Ascending aorta (tissue), 2 donors: ENCODE results near the gene OVAAL. TPM values are rescaled to one million over a fixed set of nuclear protein-coding genes. Genes with fewer than 3 reads are reported as not detected.

Source experiments
- DNase-seq, 2 donors: peaks; one replicate each; pipeline ENCODE4 v3.0.0-alpha.2; 2019; ENCODE audit warnings: low spot score in 2 of 2
- H3K27ac ChIP-seq, 2 donors: fragments of 200-600 bp; sonication (generic); one replicate each; pipeline ENCODE4 v1.5.1; 2016 to 2017; ENCODE audit warnings: mild to moderate bottlenecking in 1 of 2
- H3K27me3 ChIP-seq: fragments of 200-600 bp; sonication (generic); one replicate; pipeline ENCODE4 v1.5.1; 2017
- H3K36me3 ChIP-seq, 2 donors: fragments of 200-600 bp; sonication (generic); one replicate each; pipeline ENCODE4 v1.5.1; 2016
- H3K4me1 ChIP-seq, 2 donors: fragments of 200-600 bp; sonication (generic); one replicate each; pipeline ENCODE4 v1.5.1; 2016 to 2017; ENCODE audit warnings: mild to moderate bottlenecking in 1 of 2
- H3K4me3 ChIP-seq, 2 donors: fragments of 200-600 bp; sonication (generic); one replicate each; pipeline ENCODE4 v1.5.1; 2016 to 2017; ENCODE audit warnings: mild to moderate bottlenecking in 1 of 2
- H3K9me3 ChIP-seq, 2 donors: fragments of 200-600 bp; sonication (generic); one replicate each; pipeline ENCODE4 v1.5.1; 2016
- CTCF ChIP-seq, 3 experiments: fragments of 200-600 bp in 2 of 3; fragments of 450-650 bp in 1 of 3; sonication (generic) in 2 of 3; IDR thresholded peaks; one replicate each; pipeline ENCODE4 v1.5.1; 2016 to 2019; ENCODE audit warnings: antibody characterized with exemption in 3 of 3, mild to moderate bottlenecking in 1 of 3, moderate library complexity in 1 of 3
- intact Hi-C: fragments of 100-400 bp; cut with DNase I; formaldehyde crosslinking; loops from one replicate; pipeline ENCODE4 v1.15.1; 2023
- total RNA-seq: library from RNA; depleted of rRNA; stranded (reverse); fragments of >200 nt; gene quantifications from one replicate; pipeline ENCODE4 v1.1.0, GENCODE V29; 2016

OVAAL gene
- total RNA-seq, 1 donor from 2014 or later = not detected

GRCh38 chr1:180593382-180593781 lies 34.6 kb downstream of the OVAAL start:
- intact Hi-C loops = no loop called here
- Histone ChIP-seq H3K4me1 (no peaks in the 10 kb centered on the region), H3K27ac (no peak overlapping the region), H3K27me3 (no peaks in the 10 kb centered on the region), H3K36me3 (no peaks in the 10 kb centered on the region), H3K9me3 (peaks cover 3 to 13% of the 10 kb centered on the region in 2 donors), H3K4me3 (no peak overlapping the region)
- no peak for DNase-seq
- TF ChIP-seq CTCF (IDR thresholded peaks at IDR 0.05) = no peak

- no peaks in the 10 kb centered on the region for H3K4me1 ChIP-seq
- intact Hi-C loops = no loop called here
- no peak for DNase-seq
- H3K27ac ChIP-seq = no peak overlapping the region
- no peak for TF ChIP-seq CTCF (IDR thresholded peaks at IDR 0.05)
- H3K9me3 ChIP-seq = no peaks in the 10 kb centered on the region
- no peaks in the 10 kb centered on the region for H3K27me3 ChIP-seq
- no peaks in the 10 kb centered on the region for H3K36me3 ChIP-seq
- no peak overlapping the region for H3K4me3 ChIP-seq
Measured at GRCh38 chr1:180594723-180595122, 36.0 kb downstream of the OVAAL start.

- Histone ChIP-seq H3K36me3 (no peaks in the 10 kb centered on the region), H3K27me3 (no peaks in the 10 kb centered on the region), H3K4me1 (no peaks in the 10 kb centered on the region), H3K4me3 (no peak overlapping the region), H3K9me3 (no peaks in the 10 kb centered on the region), H3K27ac (no peak overlapping the region)
- no peak for TF ChIP-seq CTCF (IDR thresholded peaks at IDR 0.05)
- DNase-seq = no peak
- intact Hi-C loops = no loop called here
Measured at GRCh38 chr1:180595966-180596365, 37.2 kb downstream of the OVAAL start.

GRCh38 chr1:180597520-180597919 lies 38.8 kb downstream of the OVAAL start:
- H3K4me3 ChIP-seq = no peak overlapping the region
- H3K27ac ChIP-seq = no peak overlapping the region
- TF ChIP-seq CTCF (IDR thresholded peaks at IDR 0.05) = no peak
- no peaks in the 10 kb centered on the region for H3K27me3 ChIP-seq
- no peaks in the 10 kb centered on the region for H3K4me1 ChIP-seq
- DNase-seq = no peak
- no peaks in the 10 kb centered on the region for H3K36me3 ChIP-seq
- no peaks in the 10 kb centered on the region for H3K9me3 ChIP-seq
- intact Hi-C loops = no loop called here

- Histone ChIP-seq H3K36me3 (no peaks in the 10 kb centered on the region), H3K9me3 (no peaks in the 10 kb centered on the region), H3K4me1 (no peaks in the 10 kb centered on the region), H3K4me3 (no peak overlapping the region), H3K27me3 (no peaks in the 10 kb centered on the region), H3K27ac (no peak overlapping the region)
- intact Hi-C loops = no loop called here
- no peak for TF ChIP-seq CTCF (IDR thresholded peaks at IDR 0.05)
- no peak for DNase-seq
Measured at GRCh38 chr1:180598333-180598974, 39.7 kb downstream of the OVAAL start.

- H3K27me3 ChIP-seq = no peaks in the 10 kb centered on the region
- H3K4me1 ChIP-seq = no peaks in the 10 kb centered on the region
- H3K27ac ChIP-seq = no peak overlapping the region
- DNase-seq = no peak
- no peak overlapping the region for H3K4me3 ChIP-seq
- no peak for TF ChIP-seq CTCF (IDR thresholded peaks at IDR 0.05)
- H3K36me3 ChIP-seq = no peaks in the 10 kb centered on the region
- intact Hi-C loops = no loop called here
- no peaks in the 10 kb centered on the region for H3K9me3 ChIP-seq
Measured at GRCh38 chr1:180600343-180600742, 41.6 kb downstream of the OVAAL start.
